ENCODE measurements around the gene CCDC186. TPM values are rescaled to one million over a fixed set of nuclear protein-coding genes. Genes with fewer than 3 reads are reported as not detected.
A peak's percentile ranks its signal among the peaks of the same experiment; 100 is the strongest.

CCDC186 gene
- total RNA-seq, 1 experiment from 2014 or later, result 5.7 TPM

DNA sequence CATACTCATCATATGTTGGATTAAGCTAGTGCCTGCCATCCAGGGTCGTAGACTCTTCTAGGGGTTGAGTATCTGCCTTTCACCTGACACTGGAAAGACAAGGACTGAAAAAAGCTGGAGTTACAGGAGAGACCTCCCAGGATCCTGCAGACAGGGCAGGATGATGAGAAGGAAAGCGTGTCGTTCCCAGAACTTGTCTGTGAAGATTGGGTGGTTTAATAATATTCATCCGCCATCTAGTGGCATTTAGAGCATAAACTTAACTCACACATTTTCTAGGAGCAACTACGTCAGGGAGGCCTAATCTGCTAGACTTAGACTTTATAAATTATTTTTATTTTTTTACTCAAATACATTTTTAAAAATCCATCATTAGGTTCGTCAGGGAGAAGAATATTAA is 70.7 kb downstream of the CCDC186 start:
- H3K4me1 ChIP-seq (ENCODE audit: insufficient read depth, low read length), result peaks cover 16% of the 10 kb centered on the region; the same call in 1 of the 2 replicates
- POLR2A ChIA-PET (ENCODE audit: unreplicated experiment), result no interaction called here
- peak; percentile 64 for DNase-seq
- peak; percentile 64 for ATAC-seq
- no peak overlapping the region for H2AFZ ChIP-seq (ENCODE audit: low read length)
- no peaks in the 10 kb centered on the region for H3K36me3 ChIP-seq (ENCODE audit: low read depth, low read length)
- no peaks in the 10 kb centered on the region for H3K27me3 ChIP-seq (ENCODE audit: low read length)
- no peaks in the 10 kb centered on the region for H3K9me2 ChIP-seq (replicated peaks; ENCODE audit: low read length)
- H3K27ac ChIP-seq (ENCODE audit: low read length), result no peak overlapping the region
- no TSS peak for BruUV-seq (replicated peaks)
- H3K9me3 ChIP-seq (ENCODE audit: low read length), result no peaks in the 10 kb centered on the region
- no peak overlapping the region for H3K4me3 ChIP-seq (ENCODE audit: low read length)
- H3K9ac ChIP-seq (ENCODE audit: low read length), result no peak overlapping the region
- intact Hi-C loops (cut with micrococcal nuclease), result loop anchor here (1.0 to 5.0 kb wide), 3 partner anchors 246 to 398 kb away; no protein-coding TSS in a partner anchor
- H4K20me1 ChIP-seq (ENCODE audit: low read length), result no peaks in the 10 kb centered on the region
- H3K79me2 ChIP-seq (ENCODE audit: low read length), result no peaks in the 10 kb centered on the region
- CTCF ChIA-PET, result interaction anchor here (0.5 to 1.1 kb wide), 3 partner anchors 277 to 399 kb away, joined by 3 to 4 read pairs (median 4); no protein-coding TSS in a partner anchor
- no peaks in the 10 kb centered on the region for H3F3A ChIP-seq (ENCODE audit: low read length, unreplicated experiment)
- TF ChIP-seq EZH2phosphoT487 (IDR thresholded peaks at IDR 0.05; ENCODE audit: borderline replicate concordance, low read length), result no peak
- TF ChIP-seq, protein P1, sequence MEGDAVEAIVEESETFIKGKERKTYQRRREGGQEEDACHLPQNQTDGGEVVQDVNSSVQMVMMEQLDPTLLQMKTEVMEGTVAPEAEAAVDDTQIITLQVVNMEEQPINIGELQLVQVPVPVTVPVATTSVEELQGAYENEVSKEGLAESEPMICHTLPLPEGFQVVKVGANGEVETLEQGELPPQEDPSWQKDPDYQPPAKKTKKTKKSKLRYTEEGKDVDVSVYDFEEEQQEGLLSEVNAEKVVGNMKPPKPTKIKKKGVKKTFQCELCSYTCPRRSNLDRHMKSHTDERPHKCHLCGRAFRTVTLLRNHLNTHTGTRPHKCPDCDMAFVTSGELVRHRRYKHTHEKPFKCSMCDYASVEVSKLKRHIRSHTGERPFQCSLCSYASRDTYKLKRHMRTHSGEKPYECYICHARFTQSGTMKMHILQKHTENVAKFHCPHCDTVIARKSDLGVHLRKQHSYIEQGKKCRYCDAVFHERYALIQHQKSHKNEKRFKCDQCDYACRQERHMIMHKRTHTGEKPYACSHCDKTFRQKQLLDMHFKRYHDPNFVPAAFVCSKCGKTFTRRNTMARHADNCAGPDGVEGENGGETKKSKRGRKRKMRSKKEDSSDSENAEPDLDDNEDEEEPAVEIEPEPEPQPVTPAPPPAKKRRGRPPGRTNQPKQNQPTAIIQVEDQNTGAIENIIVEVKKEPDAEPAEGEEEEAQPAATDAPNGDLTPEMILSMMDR (conservative IDR thresholded peaks at IDR 0.05; ENCODE audit: low read depth, low read length), result peak; percentile 61
- H3K4me2 ChIP-seq (ENCODE audit: low read length), result no peak overlapping the region

DNA sequence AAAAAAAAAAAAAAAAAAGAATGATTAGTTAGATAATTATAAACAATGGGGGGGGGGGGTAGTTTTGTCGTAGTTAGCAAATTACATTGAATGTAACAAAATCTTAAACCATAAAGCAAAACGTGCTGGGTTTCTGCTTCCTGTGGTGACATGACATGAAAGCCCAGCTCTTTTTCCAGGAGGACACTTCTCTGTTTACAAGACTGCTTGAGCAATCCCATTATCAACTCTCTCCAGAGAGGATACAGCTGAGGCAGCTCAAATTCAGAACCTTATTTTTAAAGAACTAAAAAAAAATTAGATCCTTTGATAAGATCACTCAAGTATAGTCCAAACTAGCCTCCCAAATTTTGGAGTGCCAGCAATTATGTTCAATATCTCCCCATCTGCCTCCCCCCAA is 71.7 kb downstream of the CCDC186 start:
- H3K27me3 ChIP-seq (ENCODE audit: low read length), result no peaks in the 10 kb centered on the region
- no peak for DNase-seq
- H3K4me1 ChIP-seq (ENCODE audit: insufficient read depth, low read length), result peaks cover 16% of the 10 kb centered on the region; the same call in 1 of the 2 replicates
- H4K20me1 ChIP-seq (ENCODE audit: low read length), result no peaks in the 10 kb centered on the region
- H2AFZ ChIP-seq (ENCODE audit: low read length), result no peak overlapping the region
- H3K9ac ChIP-seq (ENCODE audit: low read length), result no peak overlapping the region
- H3K36me3 ChIP-seq (ENCODE audit: low read depth, low read length), result no peaks in the 10 kb centered on the region
- no peaks in the 10 kb centered on the region for H3K79me2 ChIP-seq (ENCODE audit: low read length)
- no peaks in the 10 kb centered on the region for H3K9me3 ChIP-seq (ENCODE audit: low read length)
- no peak overlapping the region for H3K27ac ChIP-seq (ENCODE audit: low read length)
- ATAC-seq, result no peak
- TF ChIP-seq, protein P1 (conservative IDR thresholded peaks at IDR 0.05; ENCODE audit: low read depth, low read length), result no peak
- no peak for TF ChIP-seq EZH2 (IDR thresholded peaks at IDR 0.05; ENCODE audit: low read length, unreplicated experiment)
- no peak for TF ChIP-seq EZH2phosphoT487 (IDR thresholded peaks at IDR 0.05; ENCODE audit: borderline replicate concordance, low read length)
- ChIA-PET POLR2A (ENCODE audit: unreplicated experiment) (no interaction called here), CTCF (interaction anchor here (0.6 kb wide), 1 partner anchor 33 kb away, joined by 3 read pairs; no protein-coding TSS in a partner anchor)
- intact Hi-C loops (cut with micrococcal nuclease), result loop anchor here (5.0 kb wide), 1 partner anchor 245 kb away; no protein-coding TSS in a partner anchor
- no peaks in the 10 kb centered on the region for H3F3A ChIP-seq (ENCODE audit: low read length, unreplicated experiment)
- H3K4me2 ChIP-seq (ENCODE audit: low read length), result no peak overlapping the region
- no peaks in the 10 kb centered on the region for H3K9me2 ChIP-seq (replicated peaks; ENCODE audit: low read length)
- BruUV-seq (replicated peaks), result no TSS peak
- no peak overlapping the region for H3K4me3 ChIP-seq (ENCODE audit: low read length)

All from PC-3 (cell line).